Measurements from ENCODE around the gene FAM98C. TPM values are rescaled to one million over a fixed set of nuclear protein-coding genes. Genes with fewer than 3 reads are reported as not detected.

Gene FAM98C
- total RNA-seq, 4 donors from 2014 or later, result 28.9 to 76.8 (median 48.1) TPM

DNA sequence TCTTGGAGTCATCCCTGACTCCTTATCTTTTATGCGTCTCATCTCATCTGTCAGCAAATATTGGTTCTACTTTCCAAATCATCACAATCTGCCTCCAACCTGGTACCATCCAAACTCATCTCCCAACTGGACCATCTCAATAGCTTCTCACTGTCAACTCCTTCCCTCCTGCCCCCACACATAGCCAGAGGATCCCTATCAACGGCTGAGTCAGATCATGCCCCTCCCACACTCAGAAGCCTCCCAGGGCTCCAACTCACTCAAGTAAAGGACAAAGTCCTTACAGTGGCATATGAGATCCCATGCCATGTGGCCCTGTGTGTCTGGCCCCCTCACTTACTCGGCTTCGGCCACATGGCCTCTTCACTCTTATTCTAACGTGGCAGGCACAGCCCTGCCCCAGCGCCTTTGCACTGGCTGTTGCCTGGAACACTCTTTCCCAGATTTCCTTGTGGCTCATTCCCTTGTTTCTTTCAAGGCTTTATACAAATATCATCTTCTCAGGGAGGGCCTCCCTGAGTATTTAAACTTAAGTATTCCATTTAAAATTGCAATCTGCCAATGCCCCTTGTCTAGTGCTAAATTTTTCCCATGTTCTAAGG lies 10.1 kb upstream of the FAM98C start:
- H3K36me3 ChIP-seq, result no peaks in the 10 kb centered on the region
- H3K4me3 ChIP-seq, result no peak overlapping the region
- no peak overlapping the region for H3K27ac ChIP-seq
- peak in 2 of 3 donors; percentile 61 to 84 for DNase-seq
- H3K27me3 ChIP-seq, result no peaks in the 10 kb centered on the region
- peaks cover 0 to 28% (median 20%) of the 10 kb centered on the region in 4 donors for H3K4me1 ChIP-seq
- no peaks in the 10 kb centered on the region for H3K9me3 ChIP-seq
- TF ChIP-seq, protein P1, sequence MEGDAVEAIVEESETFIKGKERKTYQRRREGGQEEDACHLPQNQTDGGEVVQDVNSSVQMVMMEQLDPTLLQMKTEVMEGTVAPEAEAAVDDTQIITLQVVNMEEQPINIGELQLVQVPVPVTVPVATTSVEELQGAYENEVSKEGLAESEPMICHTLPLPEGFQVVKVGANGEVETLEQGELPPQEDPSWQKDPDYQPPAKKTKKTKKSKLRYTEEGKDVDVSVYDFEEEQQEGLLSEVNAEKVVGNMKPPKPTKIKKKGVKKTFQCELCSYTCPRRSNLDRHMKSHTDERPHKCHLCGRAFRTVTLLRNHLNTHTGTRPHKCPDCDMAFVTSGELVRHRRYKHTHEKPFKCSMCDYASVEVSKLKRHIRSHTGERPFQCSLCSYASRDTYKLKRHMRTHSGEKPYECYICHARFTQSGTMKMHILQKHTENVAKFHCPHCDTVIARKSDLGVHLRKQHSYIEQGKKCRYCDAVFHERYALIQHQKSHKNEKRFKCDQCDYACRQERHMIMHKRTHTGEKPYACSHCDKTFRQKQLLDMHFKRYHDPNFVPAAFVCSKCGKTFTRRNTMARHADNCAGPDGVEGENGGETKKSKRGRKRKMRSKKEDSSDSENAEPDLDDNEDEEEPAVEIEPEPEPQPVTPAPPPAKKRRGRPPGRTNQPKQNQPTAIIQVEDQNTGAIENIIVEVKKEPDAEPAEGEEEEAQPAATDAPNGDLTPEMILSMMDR (IDR thresholded peaks at IDR 0.05), result no peak
- peak in 1 of 2 donors; percentile 15 for TF ChIP-seq POLR2A (IDR thresholded peaks at IDR 0.05)

DNA sequence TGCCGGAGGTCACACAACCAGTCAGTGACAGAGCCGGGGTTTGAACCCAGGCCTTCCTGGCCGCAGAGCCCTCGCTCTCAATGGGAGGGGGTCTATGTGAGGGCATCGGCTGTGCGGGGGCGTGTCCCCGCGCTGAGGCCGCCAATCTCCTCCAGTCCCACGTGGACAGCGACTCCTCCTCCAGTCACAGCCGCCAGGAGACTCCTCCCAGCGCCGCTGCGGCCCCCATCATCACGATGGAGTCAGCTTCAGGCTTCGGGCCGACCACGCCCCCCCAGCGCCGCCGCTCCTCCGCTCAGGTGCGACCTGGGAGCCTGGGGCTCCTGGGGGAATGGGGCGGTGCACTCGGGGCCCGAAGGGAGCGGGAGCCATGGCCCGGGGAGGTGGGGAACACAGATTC lies 8.4 kb upstream of the FAM98C start:
- no peak for TF ChIP-seq POLR2A (IDR thresholded peaks at IDR 0.05)
- TF ChIP-seq, protein P1 (IDR thresholded peaks at IDR 0.05), result no peak
- Histone ChIP-seq H3K4me1 (peaks cover 0 to 13% (median 6%) of the 10 kb centered on the region in 4 donors), H3K27me3 (no peaks in the 10 kb centered on the region), H3K36me3 (no peaks in the 10 kb centered on the region), H3K27ac (no peak overlapping the region), H3K4me3 (peak overlapping the region in 1 of 4 donors; percentile 44), H3K9me3 (no peaks in the 10 kb centered on the region)
- DNase-seq, result peak in 2 of 3 donors; percentile 59

DNA sequence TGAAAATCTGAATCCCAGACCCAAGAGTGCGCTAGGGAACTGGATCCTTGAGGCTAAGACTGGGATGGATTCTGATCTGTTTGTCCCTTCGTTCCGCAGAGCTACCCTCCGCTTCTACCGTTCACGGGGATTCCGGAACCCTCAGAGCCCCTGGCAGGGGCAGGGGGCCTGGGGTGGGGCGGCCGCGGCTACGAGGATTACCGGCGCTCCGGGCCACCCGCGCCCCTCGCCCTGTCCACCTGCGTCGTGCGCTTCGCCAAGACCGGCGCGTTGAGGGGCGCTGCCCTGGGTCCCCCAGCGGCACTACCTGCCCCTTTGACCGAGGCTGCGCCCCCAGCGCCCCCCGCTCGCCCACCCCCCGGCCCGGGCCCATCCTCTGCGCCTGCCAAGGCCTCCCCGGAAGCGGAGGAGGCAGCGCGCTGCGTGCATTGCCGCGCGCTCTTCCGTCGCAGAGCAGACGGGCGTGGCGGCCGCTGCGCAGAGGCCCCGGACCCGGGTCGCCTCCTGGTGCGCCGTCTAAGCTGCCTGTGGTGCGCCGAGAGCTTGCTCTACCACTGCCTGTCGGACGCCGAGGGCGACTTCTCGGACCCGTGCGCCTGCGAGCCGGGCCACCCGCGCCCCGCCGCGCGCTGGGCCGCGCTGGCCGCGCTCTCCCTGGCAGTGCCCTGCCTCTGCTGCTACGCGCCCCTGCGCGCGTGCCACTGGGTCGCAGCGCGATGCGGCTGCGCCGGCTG lies 7.3 kb upstream of the FAM98C start:
- DNase-seq, result no peak
- Histone ChIP-seq H3K27ac (peak overlapping the region in 1 of 4 donors; percentile 62), H3K36me3 (no peaks in the 10 kb centered on the region), H3K27me3 (no peaks in the 10 kb centered on the region), H3K4me3 (peak overlapping the region; percentile 29 to 48 (median 44)), H3K4me1 (peaks cover 0 to 13% (median 6%) of the 10 kb centered on the region in 4 donors), H3K9me3 (no peaks in the 10 kb centered on the region)
- TF ChIP-seq, protein P1 (IDR thresholded peaks at IDR 0.05), result no peak
- TF ChIP-seq POLR2A (IDR thresholded peaks at IDR 0.05), result no peak

DNA sequence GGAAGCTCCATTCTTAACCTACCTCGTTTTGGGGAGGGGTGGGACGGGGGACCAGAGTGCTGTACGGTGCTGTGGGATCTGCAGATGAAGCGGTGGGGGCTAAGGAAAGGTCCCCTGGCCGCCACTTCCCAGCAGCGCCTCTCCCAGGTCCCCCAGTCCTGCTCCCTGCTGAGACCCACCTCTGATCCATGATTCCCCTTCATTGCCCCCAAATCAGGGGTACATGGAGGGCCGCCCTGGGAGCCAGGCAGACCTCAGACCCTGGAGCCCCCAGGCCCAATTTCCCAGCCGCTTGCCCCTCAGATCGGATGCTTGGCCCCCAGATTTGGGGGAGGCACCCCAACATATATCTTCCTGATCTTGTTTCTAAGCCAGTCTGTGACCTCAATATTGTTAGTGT lies 3.8 kb upstream of the FAM98C start:
- Histone ChIP-seq H3K27ac (no peak overlapping the region), H3K9me3 (no peaks in the 10 kb centered on the region), H3K36me3 (no peaks in the 10 kb centered on the region), H3K27me3 (no peaks in the 10 kb centered on the region), H3K4me3 (no peak overlapping the region), H3K4me1 (peaks cover 0 to 16% (median 9%) of the 10 kb centered on the region in 4 donors)
- TF ChIP-seq POLR2A (IDR thresholded peaks at IDR 0.05), result no peak
- TF ChIP-seq, protein P1 (IDR thresholded peaks at IDR 0.05), result no peak
- no peak for DNase-seq

DNA sequence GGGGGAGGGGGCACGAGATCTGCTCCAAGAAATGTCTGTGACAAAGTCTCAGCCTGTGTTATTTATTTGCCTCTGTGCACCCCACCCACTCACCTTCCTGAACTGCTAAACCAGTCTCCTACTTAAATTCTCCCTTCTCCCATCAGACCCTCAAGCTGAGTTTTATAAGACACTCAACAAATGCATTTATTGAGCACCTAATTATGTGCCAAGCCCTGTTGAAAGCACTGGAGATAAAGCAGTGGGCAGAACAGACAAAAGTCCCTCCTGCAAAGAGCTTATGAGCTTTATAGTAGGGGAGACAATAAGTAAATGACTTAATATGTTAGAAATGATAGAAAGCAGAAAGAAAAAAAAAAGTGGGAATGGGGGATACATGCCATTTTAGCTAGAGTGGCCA lies 3.4 kb upstream of the FAM98C start:
- no peaks in the 10 kb centered on the region for H3K9me3 ChIP-seq
- H3K4me3 ChIP-seq, result no peak overlapping the region
- TF ChIP-seq, protein P1 (IDR thresholded peaks at IDR 0.05), result no peak
- no peak for TF ChIP-seq POLR2A (IDR thresholded peaks at IDR 0.05)
- no peak overlapping the region for H3K27ac ChIP-seq
- no peak for DNase-seq
- H3K36me3 ChIP-seq, result peaks cover 0 to 2% (median 0%) of the 10 kb centered on the region in 3 donors
- no peaks in the 10 kb centered on the region for H3K27me3 ChIP-seq
- H3K4me1 ChIP-seq, result peaks cover 0 to 19% (median 8%) of the 10 kb centered on the region in 4 donors

All from Peyer's patch (tissue), 4 donors.